Activated naive CD8-positive, alpha-beta T cell treated with anti-CD3 and anti-CD28 coated beads for 36 hours (primary cell): ENCODE data around the gene ACER3. TPM values are rescaled to one million over a fixed set of nuclear protein-coding genes. Genes with fewer than 3 reads are reported as not detected.
"Not testable (repeated sequence)": the region's sequence is repeated elsewhere in the genome, so short reads cannot be mapped to it uniquely, and the experiment has no call there.

ENCODE experiments used
- DNase-seq: peaks from one replicate; pipeline ENCODE4 v3.0.0; 2021
- H3K27ac Mint-ChIP-seq: one replicate; pipeline ENCODE4 v1.8.0; 2022; ENCODE audit warnings: mild to moderate bottlenecking, moderate library complexity, mixed read lengths
- H3K27me3 Mint-ChIP-seq: one replicate; pipeline ENCODE4 v1.8.0; 2022; ENCODE audit warnings: mild to moderate bottlenecking, mixed read lengths
- H3K36me3 Mint-ChIP-seq: one replicate; pipeline ENCODE4 v1.8.0; 2021; ENCODE audit warnings: mild to moderate bottlenecking, mixed read lengths
- H3K4me1 Mint-ChIP-seq: one replicate; pipeline ENCODE4 v1.8.0; 2021; ENCODE audit warnings: mixed read lengths
- H3K4me3 Mint-ChIP-seq: one replicate; pipeline ENCODE4 v1.8.0; 2022; ENCODE audit warnings: mild to moderate bottlenecking, moderate library complexity, mixed read lengths
- H3K9me3 Mint-ChIP-seq: one replicate; pipeline ENCODE4 v1.8.0; 2022; ENCODE audit warnings: mixed read lengths
- total RNA-seq, 2 experiments: library from RNA; stranded (reverse); gene quantifications; one replicate each; pipeline ENCODE4 v1.2.3, GENCODE V29; 2021

Gene ACER3
- total RNA-seq, 2 experiments from 2014 or later, result 10.7 to 11.6 TPM

- H3K4me3 Mint-ChIP-seq, DNase-seq, H3K9me3 Mint-ChIP-seq, H3K27me3 Mint-ChIP-seq, H3K27ac Mint-ChIP-seq: not testable (repeated sequence)
- peaks cover 36% of the 10 kb centered on the region for H3K36me3 Mint-ChIP-seq
- peaks cover 13% of the 10 kb centered on the region for H3K4me1 Mint-ChIP-seq
Observed at GRCh38 chr11:76963417-76964168, 102.9 kb downstream of the ACER3 start.

GRCh38 chr11:76972051-76972450, 111.3 kb downstream of the ACER3 start:
- Mint-ChIP-seq H3K4me3 (no peak overlapping the region), H3K4me1 (no peaks in the 10 kb centered on the region), H3K27ac (no peak overlapping the region), H3K36me3 (peaks cover 21% of the 10 kb centered on the region), H3K9me3 (peaks cover 12% of the 10 kb centered on the region), H3K27me3 (no peaks in the 10 kb centered on the region)
- DNase-seq, result no peak

- Mint-ChIP-seq H3K4me3 (no peak overlapping the region), H3K27me3 (no peaks in the 10 kb centered on the region), H3K4me1 (no peaks in the 10 kb centered on the region), H3K9me3 (peaks cover 18% of the 10 kb centered on the region), H3K36me3 (peaks cover 32% of the 10 kb centered on the region), H3K27ac (no peak overlapping the region)
- no peak for DNase-seq
Observed at GRCh38 chr11:76974179-76974891, 113.6 kb downstream of the ACER3 start.

GRCh38 chr11:76975513-76975912, 114.8 kb downstream of the ACER3 start:
- Mint-ChIP-seq H3K27ac (no peak overlapping the region), H3K9me3 (peaks cover 18% of the 10 kb centered on the region), H3K4me3 (no peak overlapping the region), H3K4me1 (no peaks in the 10 kb centered on the region), H3K36me3 (peaks cover 32% of the 10 kb centered on the region), H3K27me3 (no peaks in the 10 kb centered on the region)
- no peak for DNase-seq

- Mint-ChIP-seq H3K4me3 (no peak overlapping the region), H3K27ac (no peak overlapping the region), H3K4me1 (no peaks in the 10 kb centered on the region), H3K9me3 (peaks cover 8% of the 10 kb centered on the region), H3K27me3 (no peaks in the 10 kb centered on the region), H3K36me3 (peaks cover 24% of the 10 kb centered on the region)
- no peak for DNase-seq
Observed at GRCh38 chr11:76977791-76978190, 117.1 kb downstream of the ACER3 start.

- H3K36me3 Mint-ChIP-seq, result peaks cover 24% of the 10 kb centered on the region
- H3K27ac Mint-ChIP-seq, result no peak overlapping the region
- no peaks in the 10 kb centered on the region for H3K27me3 Mint-ChIP-seq
- H3K4me1 Mint-ChIP-seq, result no peaks in the 10 kb centered on the region
- DNase-seq, result no peak
- no peak overlapping the region for H3K4me3 Mint-ChIP-seq
- H3K9me3 Mint-ChIP-seq, result peaks cover 8% of the 10 kb centered on the region
Observed at GRCh38 chr11:76978239-76978638, 117.5 kb downstream of the ACER3 start.

GRCh38 chr11:76978818-76979217, 118.1 kb downstream of the ACER3 start:
- H3K9me3 Mint-ChIP-seq, result peaks cover 8% of the 10 kb centered on the region
- H3K27ac Mint-ChIP-seq, result no peak overlapping the region
- H3K4me3 Mint-ChIP-seq, result no peak overlapping the region
- H3K27me3 Mint-ChIP-seq, result no peaks in the 10 kb centered on the region
- DNase-seq, result no peak
- no peaks in the 10 kb centered on the region for H3K4me1 Mint-ChIP-seq
- peaks cover 21% of the 10 kb centered on the region for H3K36me3 Mint-ChIP-seq

- no peak for DNase-seq
- no peak overlapping the region for H3K27ac Mint-ChIP-seq
- no peaks in the 10 kb centered on the region for H3K4me1 Mint-ChIP-seq
- no peaks in the 10 kb centered on the region for H3K27me3 Mint-ChIP-seq
- no peak overlapping the region for H3K4me3 Mint-ChIP-seq
- H3K9me3 Mint-ChIP-seq, result peaks cover 8% of the 10 kb centered on the region
- H3K36me3 Mint-ChIP-seq, result peaks cover 19% of the 10 kb centered on the region
Observed at GRCh38 chr11:76980196-76980595, 119.5 kb downstream of the ACER3 start.

- Mint-ChIP-seq H3K36me3 (peaks cover 5% of the 10 kb centered on the region), H3K27ac (no peak overlapping the region), H3K4me3 (no peak overlapping the region), H3K9me3 (no peaks in the 10 kb centered on the region), H3K4me1 (no peaks in the 10 kb centered on the region), H3K27me3 (no peaks in the 10 kb centered on the region)
- no peak for DNase-seq
Observed at GRCh38 chr11:76984743-76985142, 124.0 kb downstream of the ACER3 start.

- H3K9me3 Mint-ChIP-seq, result no peaks in the 10 kb centered on the region
- no peak overlapping the region for H3K4me3 Mint-ChIP-seq
- DNase-seq, result no peak
- H3K27ac Mint-ChIP-seq, result no peak overlapping the region
- peaks cover 2% of the 10 kb centered on the region for H3K36me3 Mint-ChIP-seq
- H3K4me1 Mint-ChIP-seq, result no peaks in the 10 kb centered on the region
- H3K27me3 Mint-ChIP-seq, result no peaks in the 10 kb centered on the region
Observed at GRCh38 chr11:76987203-76987602, 126.5 kb downstream of the ACER3 start.

GRCh38 chr11:76990628-76991027, 129.9 kb downstream of the ACER3 start:
- Mint-ChIP-seq H3K27ac (no peak overlapping the region), H3K27me3 (no peaks in the 10 kb centered on the region), H3K36me3 (no peaks in the 10 kb centered on the region), H3K4me1 (no peaks in the 10 kb centered on the region), H3K9me3 (no peaks in the 10 kb centered on the region), H3K4me3 (no peak overlapping the region)
- no peak for DNase-seq

- H3K27me3 Mint-ChIP-seq, result no peaks in the 10 kb centered on the region
- H3K9me3 Mint-ChIP-seq, result no peaks in the 10 kb centered on the region
- no peak overlapping the region for H3K4me3 Mint-ChIP-seq
- no peak for DNase-seq
- no peak overlapping the region for H3K27ac Mint-ChIP-seq
- peaks cover 3% of the 10 kb centered on the region for H3K36me3 Mint-ChIP-seq
- peaks cover 2% of the 10 kb centered on the region for H3K4me1 Mint-ChIP-seq
Observed at GRCh38 chr11:76995081-76995576, 134.4 kb downstream of the ACER3 start.

GRCh38 chr11:76997512-76997911, 136.8 kb downstream of the ACER3 start:
- Mint-ChIP-seq H3K4me1 (peaks cover 2% of the 10 kb centered on the region), H3K9me3 (no peaks in the 10 kb centered on the region), H3K36me3 (peaks cover 3% of the 10 kb centered on the region), H3K27ac (no peak overlapping the region), H3K4me3 (no peak overlapping the region), H3K27me3 (no peaks in the 10 kb centered on the region)
- no peak for DNase-seq

GRCh38 chr11:76999597-76999996, 138.9 kb downstream of the ACER3 start:
- no peak for DNase-seq
- Mint-ChIP-seq H3K4me3 (no peak overlapping the region), H3K27me3 (no peaks in the 10 kb centered on the region), H3K9me3 (no peaks in the 10 kb centered on the region), H3K4me1 (peaks cover 4% of the 10 kb centered on the region), H3K27ac (no peak overlapping the region), H3K36me3 (peaks cover 5% of the 10 kb centered on the region)

GRCh38 chr11:77001613-77002012, 140.9 kb downstream of the ACER3 start:
- H3K27me3 Mint-ChIP-seq, result no peaks in the 10 kb centered on the region
- peaks cover 11% of the 10 kb centered on the region for H3K36me3 Mint-ChIP-seq
- no peak for DNase-seq
- peaks cover 1% of the 10 kb centered on the region for H3K9me3 Mint-ChIP-seq
- no peak overlapping the region for H3K27ac Mint-ChIP-seq
- peaks cover 4% of the 10 kb centered on the region for H3K4me1 Mint-ChIP-seq
- H3K4me3 Mint-ChIP-seq, result no peak overlapping the region

GRCh38 chr11:77002776-77003175, 142.1 kb downstream of the ACER3 start:
- Mint-ChIP-seq H3K9me3 (peaks cover 1% of the 10 kb centered on the region), H3K4me3 (no peak overlapping the region), H3K4me1 (peaks cover 2% of the 10 kb centered on the region), H3K27me3 (no peaks in the 10 kb centered on the region), H3K36me3 (peaks cover 12% of the 10 kb centered on the region), H3K27ac (no peak overlapping the region)
- DNase-seq, result no peak
